Germinal center (tissue), 1 donor: ENCODE measurements around the gene MAP3K12.
"Not testable (repeated sequence)": the region's sequence is repeated elsewhere in the genome, so short reads cannot be mapped to it uniquely, and the experiment has no call there.

Experiments used
- DNase-seq: peaks from one replicate; pipeline ENCODE4 v3.0.0; 2012; ENCODE audit warnings: mixed read lengths, low spot score

MAP3K12 gene

GRCh38 chr12:53441040-53441833 lies 58.0 kb downstream of the MAP3K12 start, which contains the start of gene PRR13:
Gene PRR13 (plus strand): TSS chr12:53441734. CDS start chr12:53442715, 981 bp downstream.
- peak; percentile 96 for DNase-seq

DNA sequence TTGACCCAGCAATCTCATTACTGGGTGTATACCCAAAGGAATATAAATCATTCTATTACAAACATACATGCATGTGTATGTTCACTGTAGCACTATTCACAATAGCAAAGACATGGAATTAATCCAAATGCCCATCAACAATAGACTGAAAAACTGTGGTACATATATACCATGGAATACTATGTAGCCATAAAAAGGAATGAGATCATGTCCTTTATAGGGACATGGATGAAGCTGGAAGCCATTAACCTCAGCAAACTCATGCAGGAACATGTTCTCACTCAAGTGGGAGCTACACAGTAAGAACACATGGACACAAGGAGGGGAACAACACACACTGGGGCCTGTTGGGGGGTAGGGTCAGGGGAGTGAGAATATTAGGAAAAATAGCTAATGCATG lies 59.7 kb downstream of the MAP3K12 start:
- not testable (repeated sequence) for DNase-seq

DNA sequence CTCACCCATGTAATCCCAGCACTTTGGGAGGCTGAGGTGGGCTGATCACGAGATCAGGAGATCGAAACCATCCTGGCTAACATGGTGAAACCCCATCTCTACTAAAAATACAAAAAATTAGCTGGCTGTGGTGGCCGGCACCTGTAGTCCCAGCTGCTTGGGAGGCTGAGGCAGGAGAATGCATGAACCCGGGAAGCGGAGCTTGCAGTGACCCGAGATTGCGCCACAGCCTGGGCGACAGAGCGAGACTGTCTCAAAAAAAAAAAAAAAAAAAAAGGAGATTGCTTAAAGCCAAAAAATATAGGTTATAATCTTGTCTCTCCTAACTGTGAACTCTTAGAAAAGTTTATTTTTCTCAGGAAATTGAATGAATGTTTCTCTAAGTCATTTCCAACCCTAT lies 63.9 kb downstream of the MAP3K12 start:
- not testable (repeated sequence) for DNase-seq

- DNase-seq, result no peak
Measured at GRCh38 chr12:53431187-53431586, 68.1 kb downstream of the MAP3K12 start.

DNA sequence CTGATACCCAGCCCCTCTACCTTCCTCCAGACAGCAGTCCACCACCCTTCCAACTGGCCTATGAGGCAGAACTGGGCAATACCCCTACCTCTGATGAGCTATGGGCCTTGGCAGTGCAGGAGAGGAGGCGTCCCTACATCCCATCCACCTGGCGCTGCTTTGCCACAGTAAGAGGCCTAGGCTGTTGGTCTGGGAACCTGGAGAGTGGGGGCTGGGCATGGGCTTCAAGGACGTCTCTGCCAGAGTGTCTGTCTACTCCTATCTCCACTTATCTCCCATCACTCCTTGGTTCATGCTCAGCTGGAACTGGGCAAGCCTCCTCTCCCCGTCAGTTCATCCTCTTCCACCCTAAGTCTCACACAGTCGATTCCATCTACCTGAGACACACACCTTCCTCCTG lies 69.1 kb downstream of the MAP3K12 start:
- no peak for DNase-seq
